Posterior vena cava (tissue), 2 donors: ENCODE results near the gene NDUFV2. TPM values are rescaled to one million over a fixed set of nuclear protein-coding genes. Genes with fewer than 3 reads are reported as not detected.

Experiments
- DNase-seq: peaks from one replicate; pipeline ENCODE4 v3.0.0-alpha.2; 2020; ENCODE audit warnings: low spot score
- intact Hi-C, 2 donors: fragments of 100-400 bp; cut with DNase I; formaldehyde crosslinking; loops; one replicate each; pipeline versions ENCODE4 v1.14.1 to v1.14.2; 2022 to 2023
- total RNA-seq, 2 donors: library from RNA; stranded (reverse); fragmentation: NEBNext Ultra II Directional; extraction: Animal tissue kit (Norgen Biotek cat#: 25700); gene quantifications; one replicate each; pipeline ENCODE4 v1.2.1, GENCODE V29; 2021
- donor health status: DM: yes; HTN: yes; CAD: no.
- donor health status: DM: yes; HTN: yes; CAD: no.

NDUFV2 gene
- total RNA-seq, 2 donors from 2014 or later = 117 to 151 TPM

DNA sequence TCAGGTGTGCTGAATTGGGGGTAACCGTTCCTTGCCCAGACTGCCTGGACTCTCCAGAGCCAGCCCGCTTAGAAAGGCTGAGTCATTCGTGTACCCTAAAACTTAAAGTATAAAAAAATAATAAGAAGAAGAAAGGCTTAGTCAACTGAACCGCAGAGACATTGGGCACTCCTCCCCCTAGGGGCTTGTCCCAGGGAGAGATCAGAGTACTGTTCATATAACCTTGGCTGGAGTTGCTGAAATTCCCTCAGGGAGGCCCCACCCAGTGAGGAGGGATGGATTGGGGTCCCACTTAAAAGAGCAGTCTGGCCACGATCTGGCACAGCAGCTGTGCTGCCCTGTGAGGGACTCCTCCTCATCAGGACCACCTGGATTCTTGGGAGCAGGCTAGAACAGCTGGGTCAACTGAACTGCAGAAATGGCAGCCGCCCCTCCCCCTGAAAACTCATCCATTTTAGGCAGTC is 71.3 kb downstream of the NDUFV2 start:
- intact Hi-C loops = no loop called here
- DNase-seq = no peak

DNA sequence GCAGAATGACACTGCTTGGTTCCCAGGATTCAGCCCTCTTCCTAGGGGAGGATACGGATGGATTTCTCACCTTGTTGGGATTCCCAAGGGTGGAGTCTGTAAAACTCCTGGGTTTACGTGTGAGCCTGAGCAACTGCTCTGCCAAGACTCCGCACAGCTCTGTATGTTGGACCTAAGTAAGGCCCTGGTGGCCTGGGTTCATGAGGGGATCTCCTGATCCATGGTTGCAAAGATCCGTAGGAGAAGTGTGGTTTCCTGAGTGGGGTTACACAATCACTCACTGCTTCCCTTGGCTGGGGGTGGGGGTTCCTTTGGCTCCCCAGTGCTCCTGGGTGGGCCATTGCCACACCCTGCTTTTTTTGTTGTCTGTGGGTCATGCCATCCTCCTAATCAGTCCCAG is 71.8 kb downstream of the NDUFV2 start:
- no peak for DNase-seq
- intact Hi-C loops = no loop called here

DNA sequence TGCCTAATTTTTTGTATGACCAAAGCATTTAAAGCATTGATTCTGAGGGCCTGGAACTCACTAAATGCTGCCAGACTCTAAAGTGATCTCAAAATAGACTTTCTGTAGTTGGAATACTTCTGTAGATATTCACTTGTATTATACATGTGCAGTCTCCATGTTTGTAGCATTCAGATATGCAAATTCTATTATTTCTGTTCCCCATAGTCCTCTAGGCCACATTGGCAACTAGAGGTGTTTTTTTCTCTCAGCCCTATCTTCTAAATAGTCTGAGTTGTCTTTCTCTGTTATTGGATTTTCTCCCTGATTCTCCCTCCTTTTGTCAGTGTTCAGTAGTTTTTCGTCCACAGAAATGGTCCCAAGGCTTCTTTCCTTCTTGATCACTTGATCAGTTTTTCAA is 72.6 kb downstream of the NDUFV2 start:
- DNase-seq = no peak
- intact Hi-C loops = no loop called here

DNA sequence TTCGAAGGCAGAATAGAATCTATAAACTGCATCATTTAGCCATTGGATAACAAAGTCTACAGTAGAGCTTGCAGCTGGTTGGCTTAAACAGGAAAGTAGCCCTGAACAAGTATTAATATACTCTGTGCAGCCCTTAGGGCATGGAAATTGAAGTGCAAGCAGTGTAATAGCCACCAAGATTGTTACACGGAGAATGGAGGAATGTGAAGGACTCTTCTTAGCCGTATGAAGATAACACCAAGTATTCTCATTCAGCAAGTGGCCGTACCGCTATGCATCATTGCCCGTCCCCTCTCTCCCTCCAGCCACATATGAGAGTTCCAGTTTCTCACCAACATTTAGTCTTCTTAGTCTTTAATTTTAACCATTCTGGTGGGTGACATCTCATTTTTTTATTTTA is 74.5 kb downstream of the NDUFV2 start:
- no peak for DNase-seq
- intact Hi-C loops = no loop called here

DNA sequence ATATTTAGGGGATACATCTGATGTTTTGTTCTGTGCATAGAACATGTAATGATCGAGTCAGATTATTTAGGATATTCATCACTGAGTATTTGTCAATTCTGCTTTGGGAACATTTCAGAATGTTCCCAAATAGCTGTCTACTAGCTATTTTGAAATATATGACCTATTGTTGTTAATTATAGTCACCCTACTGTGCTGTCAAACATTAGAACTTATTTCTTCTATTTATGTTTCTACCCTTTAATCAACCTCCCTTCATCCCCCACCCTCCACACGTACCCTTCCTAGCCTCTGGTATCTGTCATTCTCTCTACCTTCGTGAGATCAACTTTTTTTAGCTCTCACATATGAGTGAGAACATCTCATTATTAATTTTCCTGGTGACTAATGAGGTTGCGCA is 75.0 kb downstream of the NDUFV2 start:
- intact Hi-C loops = no loop called here
- DNase-seq = no peak

DNA sequence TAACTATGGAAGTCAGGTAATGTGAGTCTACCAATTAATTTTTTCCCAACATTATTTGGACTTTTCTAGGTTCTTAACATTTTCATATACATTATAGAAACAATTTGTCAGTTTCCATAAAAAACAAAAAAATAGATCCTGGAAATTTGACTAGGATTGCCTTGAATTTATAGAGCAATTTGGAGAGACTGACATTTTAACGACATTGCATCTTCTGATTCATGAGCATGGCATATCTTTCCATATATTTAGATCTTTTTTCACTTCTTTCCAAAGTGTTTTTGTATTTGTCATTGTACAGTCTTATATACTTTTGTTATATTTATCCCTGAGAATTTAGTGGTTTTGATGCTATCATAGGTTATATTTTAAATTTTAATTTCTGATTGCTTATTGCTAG is 76.1 kb downstream of the NDUFV2 start:
- intact Hi-C loops = no loop called here
- DNase-seq = no peak

DNA sequence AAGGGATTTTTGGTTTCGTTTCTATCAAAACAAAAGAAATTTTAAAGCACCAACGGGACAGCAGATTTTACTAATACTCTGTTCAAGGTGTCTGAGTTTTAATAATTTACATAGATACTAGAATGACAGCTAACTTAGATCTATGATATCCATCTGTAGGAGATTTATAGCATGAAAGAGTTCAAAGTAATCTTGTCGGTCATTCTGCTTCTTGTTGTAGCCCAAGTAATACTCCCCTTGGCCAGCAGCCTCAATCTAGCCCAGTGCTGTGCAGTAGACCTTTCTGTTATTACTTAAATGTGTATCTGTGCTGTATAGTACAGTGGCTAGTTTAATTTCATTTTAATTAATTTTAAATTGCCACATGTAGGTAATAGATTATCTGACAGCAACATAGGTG is 78.8 kb downstream of the NDUFV2 start:
- intact Hi-C loops = no loop called here
- DNase-seq = no peak

DNA sequence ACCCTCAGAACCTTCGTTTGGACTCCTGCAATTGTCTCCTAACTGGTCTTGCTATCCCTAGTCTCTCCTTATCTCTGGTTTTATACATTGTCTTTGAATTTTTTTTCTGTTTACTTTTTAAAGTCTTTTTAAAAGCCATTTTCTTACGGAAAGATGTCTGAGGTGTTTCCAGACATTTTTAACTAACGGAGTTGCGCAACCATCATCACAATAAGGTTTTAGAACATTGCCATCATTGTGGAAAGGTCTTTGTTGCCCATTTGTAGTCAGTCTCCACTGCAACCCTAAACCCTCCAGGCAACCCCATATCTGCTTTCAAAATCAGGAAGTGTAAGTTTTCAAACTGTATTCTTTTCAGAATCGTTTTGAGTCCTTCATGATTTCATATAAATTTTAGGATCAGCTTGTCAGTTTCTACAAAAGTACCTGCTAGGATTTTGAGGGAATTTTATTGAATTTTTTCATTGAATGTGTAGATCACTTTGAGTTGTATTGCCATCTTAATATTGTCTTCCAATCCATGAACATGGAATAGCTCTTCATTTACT is 80.4 kb downstream of the NDUFV2 start:
- DNase-seq = no peak
- intact Hi-C loops = no loop called here

Other genes with a start within 250 kb of the NDUFV2 start
- 10 to 100 TPM; 81.0 to 91.9 TPM for gene ANKRD12, start 34.1 kb downstream of the NDUFV2 start, total RNA-seq
- 10 to 100 TPM; 69.0 to 96.6 TPM for gene TWSG1, start 232.1 kb downstream of the NDUFV2 start, total RNA-seq